ENCODE data around the gene TRIO.

Gene TRIO

DNA sequence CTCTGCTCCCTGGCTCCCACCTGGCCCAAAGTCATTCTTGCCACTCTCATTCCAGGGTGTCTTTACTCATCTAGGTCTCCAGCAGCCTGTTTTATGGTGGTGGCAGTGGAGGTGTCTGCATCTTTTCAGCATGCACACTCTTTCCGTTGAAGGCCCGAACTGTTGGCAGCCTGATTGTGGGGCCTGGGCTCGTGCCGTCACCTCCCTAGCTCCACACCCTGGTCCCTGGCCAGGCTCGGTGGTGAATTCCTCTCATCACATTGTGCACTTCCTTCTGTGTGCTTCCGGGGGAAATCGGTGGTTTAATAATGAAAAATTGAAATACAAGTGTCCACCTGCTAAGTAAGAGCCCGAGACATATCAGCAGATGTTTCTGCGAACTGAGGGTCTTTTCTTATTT, 214.3 kb downstream of the TRIO start:
- CTCF ChIA-PET, result no interaction called here
- DNase-seq (ENCODE audit: extremely low spot score), result no peak
- TF ChIP-seq ARNT (IDR thresholded peaks at IDR 0.05) (no peak), L3MBTL2 (conservative IDR thresholded peaks at IDR 0.05) (no peak), CTBP1 (IDR thresholded peaks at IDR 0.05; ENCODE audit: borderline replicate concordance) (no peak)
- POLR2A ChIA-PET, result no interaction called here

DNA sequence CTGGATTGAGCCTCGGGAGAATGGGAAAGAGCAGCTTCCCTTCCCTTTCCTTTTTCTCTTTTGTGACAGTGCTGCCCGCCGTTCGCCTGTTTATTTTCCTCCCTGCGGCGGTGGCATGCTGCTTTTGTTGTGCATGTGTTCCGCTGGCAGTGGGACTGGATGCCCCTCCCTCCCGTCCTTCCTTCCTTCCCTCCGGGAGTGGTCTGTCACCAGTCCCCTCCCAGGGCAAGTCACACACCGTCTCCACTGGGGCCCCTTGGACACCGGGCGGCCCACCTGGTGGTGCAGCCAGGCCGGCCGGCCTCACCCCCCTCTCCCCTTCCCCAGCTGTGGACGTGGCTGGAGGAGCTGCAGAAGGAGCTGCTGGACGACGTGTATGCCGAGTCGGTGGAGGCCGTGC, 214.7 kb downstream of the TRIO start:
- ChIA-PET CTCF (no interaction called here), POLR2A (no interaction called here)

DNA sequence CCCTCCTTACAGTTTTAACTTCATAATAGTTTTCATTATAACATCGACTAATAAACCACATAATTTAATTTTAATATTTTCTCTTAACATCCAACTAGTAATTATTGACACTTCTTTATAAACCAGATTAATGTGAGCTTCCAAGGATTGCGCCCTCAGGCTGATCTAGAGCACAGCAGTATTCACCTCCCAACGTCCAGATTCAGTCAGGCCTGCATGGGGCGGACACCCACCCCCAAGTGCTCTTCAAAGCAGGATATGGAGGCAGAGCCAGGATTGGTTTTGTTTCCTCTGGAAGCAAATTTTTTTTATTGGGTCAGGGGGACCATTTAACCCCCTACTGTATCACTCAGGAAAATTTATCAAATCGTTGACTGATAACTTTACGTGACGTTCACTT, 215.4 kb downstream of the TRIO start:
- DNase-seq (ENCODE audit: extremely low spot score), result no peak
- ChIA-PET POLR2A (no interaction called here), CTCF (no interaction called here)
- TF ChIP-seq TARDBP (IDR thresholded peaks at IDR 0.05), result no peak

More for the DNA sequence above, 214.7 kb downstream of the TRIO start:
- TF ChIP-seq ELF4 (IDR thresholded peaks at IDR 0.05), result no peak
- no peak for TF ChIP-seq TARDBP (IDR thresholded peaks at IDR 0.05)
- TF ChIP-seq HDGF (IDR thresholded peaks at IDR 0.05; ENCODE audit: borderline replicate concordance), result no peak
- no peak for TF ChIP-seq FOXM1 (IDR thresholded peaks at IDR 0.05; ENCODE audit: borderline replicate concordance)
- TF ChIP-seq ZNF384 (IDR thresholded peaks at IDR 0.05), result no peak
- no peak for TF ChIP-seq SUZ12 (IDR thresholded peaks at IDR 0.05)
- no peak for TF ChIP-seq FOXA1 (IDR thresholded peaks at IDR 0.05)
- no peak for DNase-seq (ENCODE audit: extremely low spot score)

DNA sequence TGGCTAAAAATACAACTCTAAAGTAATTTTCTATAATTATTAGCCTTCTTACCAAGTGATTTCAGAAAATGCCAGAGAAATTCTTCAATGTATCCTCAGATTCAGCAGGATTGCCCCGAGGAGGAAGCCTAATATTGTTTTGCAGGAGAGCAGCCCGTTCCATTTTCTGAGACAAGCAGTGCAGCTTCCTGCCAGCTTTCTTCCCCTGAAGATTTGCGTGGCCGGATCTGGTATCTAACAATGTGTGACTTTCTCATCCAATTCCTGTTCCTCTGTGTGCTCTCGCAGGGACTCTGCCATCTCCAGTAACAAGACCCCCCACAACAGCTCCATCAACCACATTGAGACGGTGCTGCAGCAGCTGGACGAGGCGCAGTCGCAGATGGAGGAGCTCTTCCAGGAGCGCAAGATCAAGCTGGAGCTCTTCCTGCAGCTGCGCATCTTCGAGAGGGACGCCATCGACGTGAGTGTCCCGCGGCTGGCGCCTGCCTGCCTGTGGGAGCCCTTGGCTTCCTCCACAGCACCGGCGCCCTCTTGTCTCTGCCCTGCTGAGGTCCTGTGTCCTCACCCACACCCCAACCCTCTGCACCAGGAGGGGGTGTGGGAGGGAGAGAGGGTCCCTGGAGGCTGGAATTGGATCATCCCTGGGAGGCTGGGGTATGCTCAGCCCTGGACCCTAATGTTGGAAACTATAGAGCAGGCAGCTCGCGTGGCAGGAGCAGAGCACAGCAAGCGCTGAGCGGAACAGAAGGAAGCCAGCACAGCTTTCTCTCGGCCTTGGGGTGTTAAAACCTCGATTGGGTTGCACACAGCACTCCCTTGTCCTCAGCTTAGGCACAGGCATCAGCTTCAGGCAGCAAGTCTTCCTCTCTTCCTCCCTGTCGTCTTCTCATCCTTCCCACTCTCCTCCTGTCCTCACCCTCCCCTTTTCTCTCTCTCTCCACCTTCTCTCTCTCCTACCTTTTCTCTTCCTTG, 216.2 kb downstream of the TRIO start:
- no peak for DNase-seq (ENCODE audit: extremely low spot score)
- ChIA-PET POLR2A (no interaction called here), CTCF (interaction anchor here (1.0 kb wide), 1 partner anchor 289 kb away, joined by 3 read pairs; no protein-coding TSS in a partner anchor)
- TF ChIP-seq FOXK2 (IDR thresholded peaks at IDR 0.05) (no peak), ELF4 (IDR thresholded peaks at IDR 0.05) (no peak), ARNT (IDR thresholded peaks at IDR 0.05) (no peak), SP1 (IDR thresholded peaks at IDR 0.05) (no peak), FOXM1 (IDR thresholded peaks at IDR 0.05; ENCODE audit: borderline replicate concordance) (no peak), BHLHE40 (IDR thresholded peaks at IDR 0.05; ENCODE audit: borderline replicate concordance) (no peak), CTBP1 (IDR thresholded peaks at IDR 0.05; ENCODE audit: borderline replicate concordance) (no peak), FOXA1 (IDR thresholded peaks at IDR 0.05) (no peak), HDGF (IDR thresholded peaks at IDR 0.05; ENCODE audit: borderline replicate concordance) (no peak), LEF1 (IDR thresholded peaks at IDR 0.05; ENCODE audit: borderline replicate concordance) (no peak), ZNF384 (IDR thresholded peaks at IDR 0.05) (no peak), L3MBTL2 (conservative IDR thresholded peaks at IDR 0.05) (no peak), NFRKB (IDR thresholded peaks at IDR 0.05) (no peak), SUZ12 (IDR thresholded peaks at IDR 0.05) (no peak), TARDBP (IDR thresholded peaks at IDR 0.05) (no peak)
- TF ChIP-seq, protein P1, sequence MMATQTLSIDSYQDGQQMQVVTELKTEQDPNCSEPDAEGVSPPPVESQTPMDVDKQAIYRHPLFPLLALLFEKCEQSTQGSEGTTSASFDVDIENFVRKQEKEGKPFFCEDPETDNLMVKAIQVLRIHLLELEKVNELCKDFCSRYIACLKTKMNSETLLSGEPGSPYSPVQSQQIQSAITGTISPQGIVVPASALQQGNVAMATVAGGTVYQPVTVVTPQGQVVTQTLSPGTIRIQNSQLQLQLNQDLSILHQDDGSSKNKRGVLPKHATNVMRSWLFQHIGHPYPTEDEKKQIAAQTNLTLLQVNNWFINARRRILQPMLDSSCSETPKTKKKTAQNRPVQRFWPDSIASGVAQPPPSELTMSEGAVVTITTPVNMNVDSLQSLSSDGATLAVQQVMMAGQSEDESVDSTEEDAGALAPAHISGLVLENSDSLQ (IDR thresholded peaks at IDR 0.05), result no peak

DNA sequence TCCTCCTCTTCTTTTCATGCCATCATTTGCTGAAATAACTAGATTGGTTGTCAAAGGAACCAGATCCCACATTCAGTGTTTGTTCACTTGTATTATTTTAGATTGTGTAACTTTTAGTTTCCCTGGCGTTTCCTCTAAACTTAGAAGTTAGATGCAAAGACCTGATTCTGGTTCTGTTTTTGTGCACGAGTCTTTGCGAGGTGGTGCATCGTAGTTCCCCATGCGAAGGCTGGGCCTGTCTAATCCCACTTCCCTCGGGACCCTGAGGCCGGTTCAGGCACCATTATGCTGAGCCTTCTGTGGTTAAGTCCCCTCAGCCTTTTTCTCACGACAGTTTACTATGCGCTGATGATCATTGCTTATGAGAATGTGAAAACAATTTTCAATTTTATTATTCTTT, 219.3 kb downstream of the TRIO start:
- TF ChIP-seq CTBP1 (IDR thresholded peaks at IDR 0.05; ENCODE audit: borderline replicate concordance), result no peak
- TF ChIP-seq FOXK2 (IDR thresholded peaks at IDR 0.05), result no peak
- no peak for TF ChIP-seq ARNT (IDR thresholded peaks at IDR 0.05)
- no peak for TF ChIP-seq SUZ12 (IDR thresholded peaks at IDR 0.05)
- TF ChIP-seq FOXM1 (IDR thresholded peaks at IDR 0.05; ENCODE audit: borderline replicate concordance), result no peak
- no peak for TF ChIP-seq L3MBTL2 (conservative IDR thresholded peaks at IDR 0.05)
- TF ChIP-seq, protein P1 (IDR thresholded peaks at IDR 0.05), result no peak
- no peak for TF ChIP-seq HDGF (IDR thresholded peaks at IDR 0.05; ENCODE audit: borderline replicate concordance)
- no peak for TF ChIP-seq ZNF384 (IDR thresholded peaks at IDR 0.05)
- TF ChIP-seq FOXA1 (IDR thresholded peaks at IDR 0.05), result no peak
- TF ChIP-seq NFRKB (IDR thresholded peaks at IDR 0.05), result no peak
- TF ChIP-seq ELF4 (IDR thresholded peaks at IDR 0.05), result no peak
- no peak for TF ChIP-seq BHLHE40 (IDR thresholded peaks at IDR 0.05; ENCODE audit: borderline replicate concordance)
- TF ChIP-seq LEF1 (IDR thresholded peaks at IDR 0.05; ENCODE audit: borderline replicate concordance), result no peak
- no peak for TF ChIP-seq SP1 (IDR thresholded peaks at IDR 0.05)
- no peak for TF ChIP-seq TARDBP (IDR thresholded peaks at IDR 0.05)
- POLR2A ChIA-PET, result no interaction called here
- CTCF ChIA-PET, result interaction anchor here (1.1 kb wide), 1 partner anchor 10 kb away, joined by 4 read pairs; no protein-coding TSS in a partner anchor
- no peak for DNase-seq (ENCODE audit: extremely low spot score)

DNA sequence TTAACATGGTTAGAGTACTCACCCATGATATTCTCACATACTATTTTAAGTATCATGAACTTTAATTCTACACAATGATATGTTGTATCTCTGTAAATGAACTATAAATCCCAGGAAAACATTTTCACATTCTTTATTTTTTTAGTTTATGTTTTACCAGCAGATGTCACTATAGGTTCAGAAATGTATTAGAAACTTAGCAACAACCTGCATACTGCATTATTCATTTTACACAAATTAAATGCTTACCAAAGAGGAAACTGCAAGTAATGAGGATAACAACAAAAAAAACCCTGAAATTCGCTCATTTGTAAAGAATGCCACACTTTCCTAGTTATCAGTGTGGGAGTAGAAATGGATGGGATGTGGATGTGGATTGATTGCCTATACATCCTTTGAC, 221.0 kb downstream of the TRIO start:
- TF ChIP-seq LEF1 (IDR thresholded peaks at IDR 0.05; ENCODE audit: borderline replicate concordance) (no peak), ARNT (IDR thresholded peaks at IDR 0.05) (no peak), FOXA1 (IDR thresholded peaks at IDR 0.05) (no peak), BHLHE40 (IDR thresholded peaks at IDR 0.05; ENCODE audit: borderline replicate concordance) (no peak), FOXK2 (IDR thresholded peaks at IDR 0.05) (no peak), L3MBTL2 (conservative IDR thresholded peaks at IDR 0.05) (no peak), FOXM1 (IDR thresholded peaks at IDR 0.05; ENCODE audit: borderline replicate concordance) (no peak), NFRKB (IDR thresholded peaks at IDR 0.05) (no peak), SP1 (IDR thresholded peaks at IDR 0.05) (no peak), CTBP1 (IDR thresholded peaks at IDR 0.05; ENCODE audit: borderline replicate concordance) (no peak), TARDBP (IDR thresholded peaks at IDR 0.05) (no peak), SUZ12 (IDR thresholded peaks at IDR 0.05) (no peak), HDGF (IDR thresholded peaks at IDR 0.05; ENCODE audit: borderline replicate concordance) (no peak), ELF4 (IDR thresholded peaks at IDR 0.05) (no peak)
- TF ChIP-seq, protein P1 (IDR thresholded peaks at IDR 0.05), result no peak
- DNase-seq (ENCODE audit: extremely low spot score), result no peak
- ChIA-PET CTCF (interaction anchor here (0.6 to 2.0 kb wide), 7 partner anchors 12 to 387 kb away, joined by 3 to 7 read pairs (median 3); no protein-coding TSS in a partner anchor), POLR2A (no interaction called here)
